Measurements from ENCODE around the gene SPATA22. TPM values are rescaled to one million over a fixed set of nuclear protein-coding genes. Genes with fewer than 3 reads are reported as not detected.

The SPATA22 gene, protein sequence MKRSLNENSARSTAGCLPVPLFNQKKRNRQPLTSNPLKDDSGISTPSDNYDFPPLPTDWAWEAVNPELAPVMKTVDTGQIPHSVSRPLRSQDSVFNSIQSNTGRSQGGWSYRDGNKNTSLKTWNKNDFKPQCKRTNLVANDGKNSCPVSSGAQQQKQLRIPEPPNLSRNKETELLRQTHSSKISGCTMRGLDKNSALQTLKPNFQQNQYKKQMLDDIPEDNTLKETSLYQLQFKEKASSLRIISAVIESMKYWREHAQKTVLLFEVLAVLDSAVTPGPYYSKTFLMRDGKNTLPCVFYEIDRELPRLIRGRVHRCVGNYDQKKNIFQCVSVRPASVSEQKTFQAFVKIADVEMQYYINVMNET
- total RNA-seq = 1.5 TPM in 1 of 2 replicates, not detected in the other

DNA sequence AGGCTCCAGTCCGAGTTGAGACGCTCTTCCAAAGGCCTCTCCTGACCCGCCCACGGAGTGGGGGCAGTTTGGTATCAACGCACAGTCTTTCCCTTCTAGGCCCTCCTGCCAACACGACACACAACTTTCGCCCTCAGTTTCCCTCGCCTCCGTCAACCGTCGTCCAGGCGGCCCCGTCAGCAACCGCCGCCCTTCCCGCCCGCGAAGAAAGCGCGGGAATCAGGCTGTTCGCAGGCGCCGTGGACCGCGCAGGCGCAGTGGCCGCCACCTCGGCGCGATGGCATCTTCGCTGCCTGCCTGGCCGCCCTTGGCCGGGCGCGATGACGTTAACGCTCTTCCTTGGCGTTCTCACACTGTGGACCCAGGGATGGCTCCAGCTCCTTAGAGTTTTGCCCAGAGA, at the start of gene SPATA22:
TSS of gene SPATA22 (minus strand) at position 221 of the 400 bp plus-strand sequence. CDS start 2,494 bp downstream, outside the sequence.

DNA sequence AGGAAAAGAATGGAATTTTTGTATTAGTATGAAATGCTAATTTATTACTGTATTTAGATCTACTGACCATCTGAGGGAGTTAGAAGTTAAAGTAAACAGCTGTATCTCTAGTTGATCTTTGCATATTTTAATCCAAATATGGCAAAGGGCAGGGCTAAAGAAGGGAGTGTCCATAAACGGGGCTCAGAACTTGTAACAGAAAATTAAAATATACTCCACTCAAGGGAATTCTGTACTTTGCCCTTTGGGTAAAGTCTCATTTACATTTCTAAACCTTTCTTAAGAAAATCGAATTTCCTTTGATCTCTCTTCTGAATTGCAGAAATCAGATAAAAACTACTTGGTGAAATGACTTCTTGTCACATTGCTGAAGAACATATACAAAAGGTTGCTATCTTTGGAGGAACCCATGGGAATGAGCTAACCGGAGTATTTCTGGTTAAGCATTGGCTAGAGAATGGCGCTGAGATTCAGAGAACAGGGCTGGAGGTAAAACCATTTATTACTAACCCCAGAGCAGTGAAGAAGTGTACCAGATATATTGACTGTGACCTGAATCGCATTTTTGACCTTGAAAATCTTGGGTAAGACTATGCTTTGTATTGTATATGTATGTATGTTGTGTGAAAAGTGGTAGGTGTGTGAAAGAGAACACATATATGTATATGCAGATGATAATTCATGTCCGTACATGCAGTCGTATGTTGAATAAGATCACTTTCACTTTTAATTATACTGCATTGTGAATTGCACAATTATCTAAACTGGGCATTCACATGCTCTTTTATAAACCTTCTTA, 4.4 kb upstream of the SPATA22 start, which contains the start of gene ASPA:
TSS of gene ASPA (plus strand) at position 186 of the 799 bp plus-strand sequence. CDS start at position 349, 163 bp downstream.

DNA sequence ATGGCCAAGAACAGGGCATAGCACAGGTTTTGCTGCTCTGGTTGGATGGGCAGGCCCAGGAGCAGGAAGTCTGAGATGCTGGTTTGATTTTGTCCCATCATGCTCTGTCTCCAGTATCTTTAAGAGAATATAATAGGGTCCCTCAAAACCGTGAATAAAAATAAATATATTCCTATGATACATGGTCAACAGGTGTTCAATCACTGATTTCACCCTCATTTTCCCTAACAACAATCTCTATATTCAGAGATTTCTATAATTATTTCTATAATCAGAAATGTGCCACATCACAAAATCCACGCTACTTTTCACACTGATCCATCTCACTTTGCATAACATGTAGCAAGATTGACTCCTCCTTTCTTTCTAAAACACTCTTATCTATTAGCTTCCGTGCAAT, 37.9 kb downstream of the SPATA22 start, which contains the start of gene OR1E2:
TSS of gene OR1E2 (minus strand) at position 101 of the 400 bp plus-strand sequence. CDS start at position 101, 0 bp downstream.

DNA sequence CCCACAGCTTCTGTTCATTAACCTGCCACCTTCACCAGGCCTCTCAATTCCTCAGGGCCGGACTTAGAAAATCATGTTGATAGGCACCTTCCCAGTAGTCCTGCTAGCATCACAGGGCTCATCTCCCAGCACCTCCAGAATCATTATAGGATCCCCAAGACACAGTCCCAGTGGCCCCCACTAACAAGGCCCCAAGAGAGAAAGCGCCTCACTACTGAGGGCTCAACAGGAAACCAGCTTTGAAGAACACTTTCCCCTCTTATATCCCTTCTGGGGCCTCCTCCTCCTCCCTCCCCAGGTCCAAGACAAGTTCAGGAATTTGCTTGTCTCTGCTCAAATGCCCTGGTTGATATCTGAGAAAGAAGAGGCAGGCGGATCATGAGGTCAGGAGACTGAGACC, 60.5 kb downstream of the SPATA22 start, which contains the start of gene OR3A3:
TSS of gene OR3A3 (plus strand) at position 301 of the 400 bp plus-strand sequence.

DNA sequence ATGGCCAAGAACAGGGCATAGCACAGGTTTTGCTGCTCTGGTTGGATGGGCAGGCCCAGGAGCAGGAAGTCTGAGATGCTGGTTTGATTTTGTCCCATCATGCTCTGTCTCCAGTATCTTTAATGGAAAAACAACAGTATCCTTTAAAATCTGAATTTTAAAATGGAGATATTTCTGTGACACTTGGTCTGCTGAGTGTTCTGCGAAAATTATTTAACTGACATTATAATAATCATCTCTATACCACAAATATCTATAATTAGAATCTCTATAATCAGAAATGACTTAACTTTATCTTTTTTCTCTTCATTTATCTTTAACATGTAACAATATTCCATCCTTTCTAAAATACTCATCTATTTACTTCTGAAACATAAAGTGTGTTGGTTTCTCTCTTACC, 73.3 kb downstream of the SPATA22 start, which contains the start of gene OR1E1:
TSS of gene OR1E1 (minus strand) at position 101 of the 400 bp plus-strand sequence. CDS start at position 101, 0 bp downstream.

Other genes with a start within 250 kb of the SPATA22 start
- gene OR3A1, start 173.5 kb downstream of the SPATA22 start, total RNA-seq = under 0.01 TPM in 2 replicates
- not detected in 2 replicates for gene OR3A2, start 85.5 kb downstream of the SPATA22 start, total RNA-seq
- gene OR1E1, start 73.4 kb downstream of the SPATA22 start, total RNA-seq = not detected in 2 replicates
- not detected in 2 replicates for gene OR3A3, start 60.4 kb downstream of the SPATA22 start, total RNA-seq
- not detected in 2 replicates for gene OR1E2, start 38.0 kb downstream of the SPATA22 start, total RNA-seq
- gene ASPA, start 4.2 kb upstream of the SPATA22 start, total RNA-seq = 0.19 and 0.85 TPM in 2 replicates
- 0.77 and 2.0 TPM in 2 replicates for gene TRPV3, start 86.0 kb upstream of the SPATA22 start, total RNA-seq
- gene TRPV1, start 137.6 kb upstream of the SPATA22 start, total RNA-seq = 0.58 and 1.7 TPM in 2 replicates
- 11.7 and 13.0 TPM in 2 replicates for gene SHPK, start 164.4 kb upstream of the SPATA22 start, total RNA-seq
- gene CTNS, start 164.9 kb upstream of the SPATA22 start, total RNA-seq = 9.6 and 32.1 TPM in 2 replicates
- 136 and 214 TPM in 2 replicates for gene TAX1BP3, start 196.8 kb upstream of the SPATA22 start, total RNA-seq
- 14.7 and 36.8 TPM in 2 replicates for gene EMC6, start 197.0 kb upstream of the SPATA22 start, total RNA-seq
- 2.7 and 3.4 TPM in 2 replicates for gene P2RX5, start 224.3 kb upstream of the SPATA22 start, total RNA-seq

Data from regular cardiac myocyte (primary cell).